ENCODE results near the gene SORT1.
A peak's percentile ranks its signal among the peaks of the same experiment; 100 is the strongest.
"Not testable (repeated sequence)": the region's sequence is repeated elsewhere in the genome, so short reads cannot be mapped to it uniquely, and the experiment has no call there.

Gene SORT1

DNA sequence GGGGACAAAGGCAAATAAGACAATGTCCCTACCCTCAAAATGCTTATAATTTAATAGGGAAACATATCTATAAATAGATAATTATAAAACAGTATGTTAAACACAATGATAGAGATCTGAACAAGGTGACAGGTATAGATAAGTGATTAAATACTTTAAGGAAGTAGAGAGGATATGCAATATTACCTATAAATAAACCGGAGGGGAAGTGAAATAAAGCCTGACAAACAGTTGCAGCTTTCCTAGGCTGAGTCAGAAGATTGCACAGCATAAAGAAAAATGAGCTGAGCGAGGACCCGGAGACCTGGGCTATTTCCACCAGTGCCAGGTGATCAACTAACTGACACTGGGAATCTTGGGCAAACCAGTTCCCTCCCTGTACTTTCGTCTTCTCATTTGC lies 103.2 kb downstream of the SORT1 start:
- DNase-seq = no peak

DNA sequence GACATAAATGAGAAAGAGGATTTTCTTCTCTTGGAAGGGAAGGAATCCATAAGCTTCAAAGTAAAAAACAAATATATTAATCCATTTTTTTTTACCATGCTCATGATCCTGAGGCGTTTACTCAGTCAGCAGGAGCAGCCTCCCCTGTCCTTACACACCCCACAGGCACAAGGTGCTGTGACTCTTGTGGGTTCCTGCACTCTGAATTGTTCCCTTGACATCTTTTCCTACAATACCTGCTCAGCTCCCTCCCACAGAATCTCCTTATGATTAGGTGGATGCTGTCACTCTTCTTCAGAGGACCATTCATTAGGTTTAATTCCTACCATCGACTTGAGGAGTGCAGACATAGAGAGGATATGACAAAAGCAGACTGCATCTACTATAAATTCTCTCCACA lies 104.7 kb downstream of the SORT1 start:
- DNase-seq = no peak

DNA sequence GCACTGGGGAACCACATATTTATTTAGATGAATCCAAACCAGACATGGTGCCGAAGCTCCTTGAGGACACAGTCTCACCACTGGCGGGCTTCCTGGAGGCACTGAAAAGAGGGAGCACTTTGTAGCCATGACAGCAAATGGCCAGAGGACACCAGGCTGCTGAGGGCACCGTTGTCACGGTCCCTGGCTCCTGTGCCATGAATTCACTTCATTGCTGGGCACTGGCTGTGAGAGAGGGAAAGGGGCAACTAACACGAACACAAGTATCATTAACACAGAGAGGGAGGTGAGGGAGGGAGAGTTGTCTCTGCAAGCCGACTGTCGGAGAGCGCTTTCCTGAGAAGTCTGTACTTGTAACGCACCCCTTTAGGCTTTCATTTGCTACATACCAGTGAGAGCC lies 105.4 kb downstream of the SORT1 start:
- DNase-seq = no peak

DNA sequence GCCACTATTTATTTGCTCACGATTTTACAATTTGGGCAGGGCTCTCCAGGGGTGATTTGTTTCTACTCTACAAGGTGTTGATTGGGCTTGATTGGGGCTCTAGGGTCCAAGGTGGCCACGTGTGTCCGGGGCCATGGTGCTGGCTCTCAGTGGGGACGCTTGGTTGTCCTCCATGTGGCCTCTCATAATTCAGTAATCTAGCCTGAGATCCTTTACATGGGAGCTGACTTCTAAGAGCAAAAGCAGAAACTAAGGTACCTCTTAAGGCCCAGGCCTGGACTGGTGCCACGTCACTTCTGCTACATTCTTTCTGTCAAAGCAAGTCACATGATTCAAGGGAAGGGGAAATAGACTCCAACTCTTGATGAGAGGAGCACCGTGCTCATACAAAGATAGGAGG lies 106.7 kb downstream of the SORT1 start:
- no peak for DNase-seq

DNA sequence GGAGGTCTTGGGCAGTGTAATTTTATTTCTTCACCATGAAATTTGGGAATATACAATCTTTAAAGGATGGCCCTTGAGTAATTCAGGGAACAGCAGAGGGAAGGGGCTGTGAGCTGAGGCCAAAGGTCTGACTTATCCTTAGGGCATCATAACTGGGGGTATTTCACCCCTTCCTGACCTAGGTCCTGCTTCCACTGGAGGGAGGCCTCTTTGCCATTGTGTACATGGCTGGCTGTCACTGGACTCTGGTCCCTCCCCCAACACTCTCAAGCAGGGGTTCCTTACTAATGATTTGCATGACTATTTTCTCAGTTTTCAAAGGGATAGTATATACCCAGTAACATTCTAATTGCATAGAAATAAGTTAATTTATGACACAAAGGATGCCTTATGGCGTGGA lies 107.6 kb downstream of the SORT1 start:
- no peak for DNase-seq

DNA sequence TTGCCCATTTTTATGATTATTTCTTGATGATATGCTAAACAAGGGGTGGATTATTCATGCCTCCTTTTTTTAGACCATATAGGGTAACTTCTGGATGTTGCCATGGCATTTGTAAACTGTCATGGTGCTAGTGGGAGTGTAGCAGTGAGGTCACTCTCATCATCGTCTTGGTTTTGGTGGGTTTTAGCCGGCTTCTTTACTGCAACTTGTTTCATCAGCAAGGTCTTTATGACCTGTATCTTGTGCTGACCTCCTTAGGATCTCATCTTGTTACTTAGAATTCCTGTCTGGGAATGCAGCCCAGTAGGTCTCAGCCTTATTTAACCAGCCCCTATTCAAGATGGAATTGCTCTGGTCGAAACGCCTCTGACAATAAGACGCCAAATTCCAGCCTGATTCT lies 111.0 kb downstream of the SORT1 start:
- not testable (repeated sequence) for DNase-seq

DNA sequence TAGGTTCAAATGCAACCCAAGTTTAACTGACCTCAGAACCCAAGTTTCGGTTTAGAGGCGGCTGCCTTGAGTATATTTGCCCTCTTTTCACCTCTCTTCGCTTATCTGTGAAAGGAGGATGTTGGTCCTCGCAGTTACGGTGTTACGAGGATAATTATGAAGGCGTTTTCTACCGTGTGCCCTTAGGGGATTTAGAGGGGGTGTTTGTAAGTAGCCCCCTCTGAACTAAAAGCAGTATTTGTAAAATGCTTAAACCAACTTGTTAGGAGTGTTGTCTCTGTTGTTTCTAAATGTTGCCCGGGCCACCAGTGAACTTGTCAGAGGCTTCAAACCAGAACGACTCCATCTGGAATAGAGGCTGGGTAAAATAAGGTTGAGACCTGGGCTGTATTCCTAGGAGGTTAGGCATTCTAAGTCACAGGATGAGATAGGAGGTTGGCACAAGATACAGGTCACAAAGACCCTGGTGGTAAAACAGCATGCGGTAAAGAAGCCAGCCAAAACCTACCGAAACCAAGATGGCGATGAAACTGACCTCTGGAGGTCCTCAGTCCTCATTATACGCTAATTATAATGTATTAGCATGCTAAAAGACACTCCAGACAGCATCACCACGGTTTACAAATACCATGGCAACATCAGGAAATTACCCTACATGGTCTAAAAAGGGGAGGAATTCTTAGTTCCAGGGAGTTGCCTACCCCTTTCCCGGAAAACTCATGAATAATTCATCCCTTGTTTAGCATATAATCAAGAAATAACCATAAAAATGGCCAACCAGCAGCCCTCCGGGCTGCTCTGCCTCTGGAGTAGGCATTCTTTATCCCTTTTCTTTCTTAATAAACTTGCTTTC lies 113.7 kb downstream of the SORT1 start:
- DNase-seq = no peak

DNA sequence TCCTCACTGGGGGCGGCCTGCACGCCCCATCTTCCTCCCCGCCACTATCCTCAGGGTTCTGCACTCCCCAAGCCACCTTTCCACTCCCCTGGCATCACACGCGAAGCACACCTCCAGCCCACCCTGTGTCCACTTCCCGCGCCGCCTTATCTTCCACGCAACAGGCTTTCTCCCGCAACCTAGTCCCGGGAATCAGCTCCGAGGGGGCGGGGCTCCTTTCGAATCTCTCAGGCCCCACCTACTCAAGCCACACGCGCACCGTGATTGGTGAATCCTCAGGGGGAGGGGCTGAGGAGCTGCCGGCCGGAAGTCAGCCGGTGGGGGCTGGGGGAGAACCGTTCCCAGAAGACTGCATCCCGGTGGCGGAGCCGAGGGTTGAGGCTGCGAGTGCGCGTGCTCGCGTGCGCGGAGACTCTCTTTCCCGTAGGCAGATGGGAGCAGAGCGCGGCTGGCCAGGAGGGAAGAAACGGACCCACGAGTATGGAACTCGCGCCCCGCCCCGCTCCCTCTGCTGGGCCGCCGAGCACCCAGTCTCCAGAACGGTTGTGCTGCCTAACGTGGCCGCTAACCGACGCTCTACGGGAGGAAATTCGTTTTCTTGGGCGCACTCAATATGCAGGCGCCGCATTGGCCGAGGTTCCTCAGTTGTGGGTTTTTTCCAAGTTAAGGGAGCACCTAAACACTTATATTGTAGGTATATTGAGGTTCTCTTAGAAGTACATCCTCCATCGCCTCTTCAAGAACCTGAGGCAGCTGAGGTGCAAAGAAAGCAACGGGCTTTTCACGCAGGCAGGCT lies 114.6 kb downstream of the SORT1 start, which contains the start of gene PSRC1:
TSS of gene PSRC1 (minus strand) at position 194 of the 796 bp plus-strand sequence.
- peak; percentile 94 for DNase-seq

DNA sequence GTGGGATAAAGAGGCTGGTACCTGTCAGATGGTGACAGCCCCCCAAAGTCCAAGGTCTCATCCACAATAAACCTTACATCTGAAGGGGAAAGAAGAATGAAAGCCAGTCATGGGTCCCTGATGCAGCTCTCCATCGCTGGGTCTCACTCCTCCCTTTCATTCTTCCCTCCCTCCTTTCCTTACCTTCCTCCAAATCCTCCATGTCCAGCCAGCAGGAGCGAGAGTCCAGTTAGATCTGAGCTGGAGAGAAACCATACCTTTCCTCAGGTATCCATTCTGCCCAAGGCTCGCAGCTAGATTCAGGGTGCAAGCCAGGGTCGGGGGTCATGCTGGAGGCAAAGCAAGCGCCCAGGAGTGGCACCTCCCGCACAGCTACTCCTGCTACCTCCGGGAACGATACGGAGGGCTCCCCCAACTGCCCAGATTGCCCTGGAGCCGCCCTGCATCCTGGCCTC lies 115.2 kb downstream of the SORT1 start:
- DNase-seq = no peak

DNA sequence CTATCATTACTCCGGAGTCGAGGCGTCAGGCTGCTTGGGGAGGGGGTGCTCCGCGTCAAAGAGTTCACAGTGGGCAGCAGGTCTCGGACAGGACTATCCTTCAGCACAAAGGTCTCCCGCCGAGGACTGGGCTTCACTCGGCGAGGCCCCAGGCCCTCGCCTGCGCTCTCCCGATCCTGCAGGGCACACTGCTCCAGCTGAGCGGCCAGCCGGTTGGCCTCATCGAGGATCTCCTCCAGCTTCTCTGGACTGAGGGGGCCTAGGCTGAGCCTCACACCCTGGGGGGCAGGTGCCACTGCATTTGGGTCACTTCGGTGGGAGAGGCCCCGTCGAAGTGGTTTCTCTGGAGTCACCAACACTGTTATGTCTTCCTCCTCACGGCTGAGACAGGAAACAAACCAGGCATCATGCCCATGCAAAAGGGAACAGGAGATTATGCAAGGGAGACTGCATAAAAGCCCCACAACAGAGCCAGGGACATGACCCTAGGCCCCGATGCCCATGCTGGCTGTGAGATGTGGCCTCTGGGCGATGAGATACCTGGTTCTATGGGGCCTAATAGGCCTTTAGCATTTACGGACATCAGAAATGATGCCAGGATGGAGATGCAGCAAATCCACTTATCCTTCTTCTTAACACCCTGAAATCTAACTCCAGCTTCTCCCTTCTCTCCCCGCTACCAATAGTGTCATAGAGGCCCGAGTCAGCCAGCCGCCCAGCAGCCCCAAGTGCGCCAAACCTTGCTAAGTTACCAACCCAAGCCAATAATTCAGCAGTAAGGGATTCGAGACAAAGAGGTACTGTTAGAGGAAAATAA lies 115.8 kb downstream of the SORT1 start:
- no peak for DNase-seq

DNA sequence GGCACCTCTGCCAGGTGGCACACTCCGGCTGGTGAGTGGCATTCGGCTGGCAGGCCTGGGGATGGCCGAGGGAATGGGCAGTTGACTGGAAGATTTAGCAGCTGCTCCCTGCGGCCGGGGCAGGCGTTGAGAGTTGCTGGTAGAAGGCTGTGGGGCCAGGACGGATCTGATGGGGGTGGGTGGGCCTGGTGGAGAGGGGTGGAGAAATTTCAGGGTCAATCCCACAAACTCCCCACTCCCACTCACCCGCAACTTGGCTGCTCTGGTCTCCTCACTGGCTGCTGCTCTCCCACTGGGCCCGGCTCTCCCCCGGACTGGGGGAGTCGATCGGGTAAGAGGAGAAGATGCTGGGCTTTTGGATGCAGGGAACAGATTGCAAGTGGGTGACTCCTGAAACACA lies 116.9 kb downstream of the SORT1 start:
- DNase-seq = no peak

DNA sequence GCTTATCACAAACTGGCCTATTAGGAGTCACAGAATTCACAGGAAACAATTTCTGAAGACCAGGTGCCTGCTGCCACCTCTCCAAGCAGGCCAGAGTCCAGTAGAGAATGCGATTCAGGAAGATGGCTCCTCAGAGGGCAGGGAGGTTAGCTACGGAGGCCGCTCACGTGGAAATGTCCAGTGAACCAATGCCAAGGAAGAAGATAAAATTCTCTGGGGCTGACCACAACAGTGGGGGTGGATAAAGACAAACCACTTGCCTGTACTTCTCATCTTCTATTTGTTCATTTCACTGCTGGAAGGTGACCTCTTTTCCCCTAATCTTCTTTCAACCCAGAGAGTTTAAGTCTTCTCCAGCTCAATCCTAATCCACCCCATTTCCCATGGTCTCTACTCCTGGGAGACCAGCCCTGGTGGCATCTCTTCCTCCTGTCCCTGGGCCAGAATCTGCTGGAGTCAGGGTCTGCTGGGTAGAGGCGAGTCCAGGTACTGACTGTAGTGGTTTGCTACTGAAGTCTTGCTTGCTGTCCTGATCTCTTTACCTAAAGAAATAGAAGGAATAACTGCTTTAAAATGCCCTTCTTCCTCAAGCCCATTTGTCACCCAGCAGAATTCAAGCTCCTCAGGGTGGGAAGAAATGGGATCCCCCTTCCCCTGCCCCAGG lies 118.0 kb downstream of the SORT1 start:
- DNase-seq = no peak

DNA sequence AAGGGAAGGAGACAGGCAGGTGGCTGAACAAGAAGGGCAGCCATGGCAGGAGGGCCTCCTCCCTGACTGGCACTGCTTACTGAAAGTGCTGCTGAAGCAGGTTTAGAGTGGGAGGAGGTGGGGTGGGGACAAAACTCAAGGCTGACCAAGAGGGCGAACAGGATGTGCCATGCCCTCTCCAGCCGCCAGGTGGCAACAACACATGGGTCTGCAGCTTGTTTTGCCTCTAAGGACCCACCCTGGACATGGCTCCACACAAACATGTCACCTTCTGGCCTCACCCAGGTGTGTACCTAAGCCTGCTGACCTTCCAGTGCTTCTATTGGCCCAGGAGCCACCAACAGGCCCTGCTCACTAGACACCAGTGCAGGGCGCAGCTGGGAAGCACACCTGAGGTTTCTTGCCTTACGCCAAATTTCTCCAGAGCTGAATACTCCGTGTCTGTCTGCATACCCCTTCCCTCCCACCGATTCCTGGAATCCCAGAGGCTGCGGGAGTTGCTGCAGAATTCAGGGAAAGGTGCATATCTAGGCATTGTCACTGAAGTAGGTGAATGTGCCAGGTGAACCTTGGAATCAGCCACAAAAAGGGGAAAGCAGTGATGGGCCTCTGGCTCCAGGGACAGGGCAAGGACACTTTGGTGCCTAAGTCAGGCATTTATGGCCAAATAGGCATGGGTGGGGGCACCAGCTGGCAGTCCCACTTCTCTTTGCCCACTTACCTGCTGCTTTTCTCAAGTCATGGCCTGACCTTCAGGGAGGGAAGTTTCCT lies 120.1 kb downstream of the SORT1 start:
- peak; percentile 81 for DNase-seq

DNA sequence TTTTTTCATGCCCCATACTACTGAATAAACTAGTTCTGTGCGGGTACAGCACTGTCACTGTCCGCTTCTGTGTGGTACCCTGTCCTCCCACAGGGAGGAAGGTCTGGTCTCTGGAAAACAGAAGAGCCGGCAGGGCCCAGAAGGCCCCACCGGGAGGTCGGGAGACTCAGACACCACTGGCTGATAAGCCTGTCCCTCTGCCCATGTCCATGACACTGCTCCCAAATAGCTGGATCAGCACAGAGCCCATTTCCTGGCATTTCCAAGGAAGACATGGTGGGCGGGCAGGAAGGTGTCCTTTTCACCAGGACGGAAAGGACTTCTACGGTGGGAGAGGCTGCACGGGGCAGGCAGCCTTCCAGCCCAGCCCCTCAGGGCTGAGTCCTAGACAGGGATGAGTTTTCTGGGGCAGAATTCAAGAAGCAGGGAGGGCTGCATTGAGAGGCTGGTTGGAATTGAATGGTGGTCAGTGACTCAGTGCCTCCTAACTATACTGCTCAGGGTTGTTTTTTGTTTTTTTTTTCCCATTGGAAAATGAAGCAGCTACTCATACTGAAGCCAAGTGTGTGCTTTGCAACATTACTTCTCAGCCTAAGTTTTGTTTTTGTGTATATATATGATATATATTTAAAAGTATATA lies 121.9 kb downstream of the SORT1 start:
- no peak for DNase-seq

DNA sequence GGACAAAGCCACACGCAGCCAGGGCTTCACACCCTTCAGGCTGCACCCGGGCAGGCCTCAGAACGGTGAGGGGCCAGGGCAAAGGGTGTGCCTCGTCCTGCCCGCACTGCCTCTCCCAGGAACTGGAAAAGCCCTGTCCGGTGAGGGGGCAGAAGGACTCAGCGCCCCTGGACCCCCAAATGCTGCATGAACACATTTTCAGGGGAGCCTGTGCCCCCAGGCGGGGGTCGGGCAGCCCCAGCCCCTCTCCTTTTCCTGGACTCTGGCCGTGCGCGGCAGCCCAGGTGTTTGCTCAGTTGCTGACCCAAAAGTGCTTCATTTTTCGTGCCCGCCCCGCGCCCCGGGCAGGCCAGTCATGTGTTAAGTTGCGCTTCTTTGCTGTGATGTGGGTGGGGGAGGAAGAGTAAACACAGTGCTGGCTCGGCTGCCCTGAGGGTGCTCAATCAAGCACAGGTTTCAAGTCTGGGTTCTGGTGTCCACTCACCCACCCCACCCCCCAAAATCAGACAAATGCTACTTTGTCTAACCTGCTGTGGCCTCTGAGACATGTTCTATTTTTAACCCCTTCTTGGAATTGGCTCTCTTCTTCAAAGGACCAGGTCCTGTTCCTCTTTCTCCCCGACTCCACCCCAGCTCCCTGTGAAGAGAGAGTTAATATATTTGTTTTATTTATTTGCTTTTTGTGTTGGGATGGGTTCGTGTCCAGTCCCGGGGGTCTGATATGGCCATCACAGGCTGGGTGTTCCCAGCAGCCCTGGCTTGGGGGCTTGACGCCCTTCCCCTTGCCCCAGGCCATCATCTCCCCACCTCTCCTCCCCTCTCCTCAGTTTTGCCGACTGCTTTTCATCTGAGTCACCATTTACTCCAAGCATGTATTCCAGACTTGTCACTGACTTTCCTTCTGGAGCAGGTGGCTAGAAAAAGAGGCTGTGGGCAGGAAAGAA lies 122.9 kb downstream of the SORT1 start:
- DNase-seq = no peak

DNA sequence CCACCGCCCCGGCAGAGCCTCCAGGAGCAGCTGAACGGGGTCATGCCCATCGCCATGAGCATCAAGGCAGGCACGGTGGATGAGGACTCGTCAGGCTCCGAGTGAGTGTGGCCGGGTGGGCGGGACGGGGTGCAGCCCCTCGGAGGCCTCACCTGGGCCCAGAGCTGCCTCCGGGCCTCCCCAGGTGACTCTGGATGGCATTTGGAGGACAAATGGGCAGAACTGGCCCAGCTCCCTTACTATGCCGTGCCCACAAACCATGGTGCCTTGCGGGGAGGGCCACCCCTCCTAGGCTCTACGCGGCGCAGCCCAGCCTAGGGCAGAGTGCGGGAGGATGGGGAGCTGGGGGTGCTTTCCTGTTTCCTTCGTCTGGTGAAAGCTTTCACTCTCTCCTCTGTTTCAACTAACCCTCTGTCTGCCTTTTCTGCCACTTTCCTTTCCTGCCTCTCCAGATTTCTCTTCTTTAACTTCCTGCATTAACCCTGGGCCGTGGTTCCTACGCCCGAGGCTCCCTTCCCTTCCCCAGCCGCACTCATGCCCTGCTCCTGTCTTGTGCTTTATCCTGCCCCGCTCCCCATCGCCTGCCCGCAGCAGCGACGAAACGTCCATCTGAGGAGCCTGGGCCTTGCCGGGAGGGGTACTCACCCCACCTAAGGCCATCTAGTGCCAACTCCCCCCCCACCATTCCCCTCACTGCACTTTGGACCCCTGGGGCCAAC lies 124.0 kb downstream of the SORT1 start:
- no peak for DNase-seq

DNA sequence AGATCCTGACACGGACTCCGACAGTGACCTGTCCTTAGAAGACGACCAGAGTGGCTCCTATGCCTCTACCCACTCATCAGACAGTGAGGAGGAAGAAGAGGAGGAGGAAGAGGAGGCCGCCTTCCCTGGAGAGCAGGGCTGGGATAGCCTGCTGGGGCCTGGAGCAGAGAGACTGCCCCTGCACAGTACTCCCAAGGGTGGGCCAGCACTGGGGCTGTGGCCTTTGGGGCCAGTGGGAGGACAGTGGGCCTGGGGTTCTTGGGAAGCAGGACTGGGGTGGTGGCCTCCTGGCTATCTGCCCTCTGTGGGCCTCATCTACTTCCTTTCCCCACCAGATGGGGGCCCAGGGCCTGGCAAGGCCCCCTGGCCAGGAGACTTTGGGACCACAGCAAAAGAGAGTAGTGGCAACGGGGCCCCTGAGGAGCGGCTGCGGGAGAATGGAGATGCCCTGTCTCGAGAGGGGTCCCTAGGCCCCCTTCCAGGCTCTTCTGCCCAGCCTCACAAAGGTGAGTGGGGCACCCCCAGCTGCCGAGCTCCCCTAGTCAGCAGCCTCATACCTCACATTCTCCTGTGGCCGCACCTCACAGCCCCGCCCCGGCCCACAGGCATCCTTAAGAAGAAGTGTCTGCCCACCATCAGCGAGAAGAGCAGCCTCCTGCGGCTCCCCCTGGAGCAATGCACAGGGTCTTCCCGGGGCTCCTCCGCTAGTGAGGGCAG lies 124.7 kb downstream of the SORT1 start:
- no peak for DNase-seq

DNA sequence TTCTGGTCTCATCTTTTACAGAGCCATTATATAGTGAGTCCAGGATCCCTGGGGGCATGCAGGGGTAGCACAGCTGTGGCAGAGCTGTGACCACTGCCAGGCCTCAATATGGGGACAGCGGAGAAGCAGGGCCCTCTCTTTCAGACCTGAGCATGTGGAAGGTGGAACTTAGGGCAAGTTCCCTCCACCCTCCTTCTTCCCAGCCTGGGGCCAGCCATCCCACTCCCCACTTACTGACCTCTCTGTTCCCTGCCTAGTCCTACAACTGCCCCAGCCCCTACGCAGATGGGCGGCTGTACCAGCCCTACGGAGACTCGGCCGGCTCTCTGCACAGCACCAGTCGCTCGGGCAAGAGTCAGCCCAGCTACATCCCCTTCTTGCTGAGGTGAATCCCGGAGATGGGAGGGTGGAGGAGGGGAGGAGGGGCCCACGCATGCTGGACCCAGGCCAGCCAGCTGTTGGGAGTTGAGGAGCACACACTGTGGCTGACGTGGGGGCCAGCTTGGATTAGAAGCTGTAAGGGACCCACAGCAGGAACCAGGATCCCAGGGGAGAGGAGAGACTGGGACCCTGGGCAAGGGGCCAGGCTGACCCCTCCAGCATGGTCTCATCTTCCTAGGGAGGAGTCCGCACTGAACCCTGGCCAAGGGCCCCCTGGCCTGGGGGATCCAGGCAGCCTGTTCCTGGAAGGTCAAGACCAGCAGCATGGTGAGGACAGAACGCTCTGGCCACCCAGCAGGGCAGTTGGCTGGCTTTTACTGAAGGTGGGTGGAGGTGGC lies 125.5 kb downstream of the SORT1 start:
- no peak for DNase-seq

All from stimulated activated CD4-positive, alpha-beta T cell treated with anti-CD3 and anti-CD28 coated beads, Interleukin-15, amount 100 ng/mL, for 24 hours (primary cell).